NCI-H748 (cell line): ENCODE results near the gene RP9.
"Not testable (repeated sequence)": the region's sequence is repeated elsewhere in the genome, so short reads cannot be mapped to it uniquely, and the experiment has no call there.

Source experiments
- DNase-seq: peaks from one replicate; lab custom pipeline; 2025; ENCODE audit not compliant: unreplicated experiment; lab: John Stamatoyannopoulos, UW

Gene RP9

GRCh38 chr7:33107136-33108066, 1.8 kb downstream of the RP9 start:
- peak; percentile 59 for DNase-seq

- no peak for DNase-seq
Observed at GRCh38 chr7:33101906-33102305, 7.3 kb downstream of the RP9 start.

- DNase-seq, result no peak
Observed at GRCh38 chr7:33100770-33101169, 8.4 kb downstream of the RP9 start.

GRCh38 chr7:33099154-33099940, 9.9 kb downstream of the RP9 start:
- DNase-seq, result no peak

GRCh38 chr7:33094745-33095275, 14.4 kb downstream of the RP9 start:
- DNase-seq, result not testable (repeated sequence)

GRCh38 chr7:33093266-33093665, 15.9 kb downstream of the RP9 start:
- DNase-seq, result no peak

- DNase-seq, result no peak
Observed at GRCh38 chr7:33091641-33092191, 17.5 kb downstream of the RP9 start.

GRCh38 chr7:33091111-33091531, 18.1 kb downstream of the RP9 start:
- DNase-seq, result no peak

- DNase-seq, result no peak
Observed at GRCh38 chr7:33089142-33089541, 20.1 kb downstream of the RP9 start.

GRCh38 chr7:33087858-33088257, 21.3 kb downstream of the RP9 start:
- no peak for DNase-seq

GRCh38 chr7:33087356-33087755, 21.8 kb downstream of the RP9 start:
- no peak for DNase-seq

- DNase-seq, result no peak
Observed at GRCh38 chr7:33079763-33080690, 29.2 kb downstream of the RP9 start.

- no peak for DNase-seq
Observed at GRCh38 chr7:33079096-33079495, 30.1 kb downstream of the RP9 start.

- DNase-seq, result no peak
Observed at GRCh38 chr7:33076737-33077136, 32.5 kb downstream of the RP9 start.

GRCh38 chr7:33075818-33076518, 33.2 kb downstream of the RP9 start:
- no peak for DNase-seq

- no peak for DNase-seq
Observed at GRCh38 chr7:33073243-33073642, 36.0 kb downstream of the RP9 start.

GRCh38 chr7:33072471-33072870, 36.7 kb downstream of the RP9 start:
- no peak for DNase-seq

- DNase-seq, result no peak
Observed at GRCh38 chr7:33070831-33071230, 38.4 kb downstream of the RP9 start.

- no peak for DNase-seq
Observed at GRCh38 chr7:33070277-33070676, 38.9 kb downstream of the RP9 start.

GRCh38 chr7:33067921-33068320, 41.3 kb downstream of the RP9 start:
- no peak for DNase-seq
